Activated naive CD8-positive, alpha-beta T cell treated with anti-CD3 and anti-CD28 coated beads, Interleukin-2, amount 50 U/mL, for 24 hours (primary cell): Measurements from ENCODE around the gene S1PR3.

Experiments
- ATAC-seq: fragments of 150-1000 bp; cut with Tn5 transposase; one replicate; pipeline ENCODE4 v1.10.0; 2021
- DNase-seq: peaks from one replicate; pipeline ENCODE4 v3.0.0; 2021
- H3K27ac Mint-ChIP-seq: one replicate; pipeline ENCODE4 v1.8.0; 2021; ENCODE audit warnings: mild to moderate bottlenecking, mixed read lengths
- H3K27me3 Mint-ChIP-seq: one replicate; pipeline ENCODE4 v1.8.0; 2021; ENCODE audit warnings: mixed read lengths
- H3K36me3 Mint-ChIP-seq: one replicate; pipeline ENCODE4 v1.8.0; 2021; ENCODE audit warnings: low read depth, mixed read lengths
- H3K4me1 Mint-ChIP-seq: one replicate; pipeline ENCODE4 v1.8.0; 2021; ENCODE audit warnings: mixed read lengths
- H3K4me3 Mint-ChIP-seq: one replicate; pipeline ENCODE4 v1.8.0; 2021; ENCODE audit warnings: mild to moderate bottlenecking, moderate library complexity, mixed read lengths
- H3K9me3 Mint-ChIP-seq: one replicate; pipeline ENCODE4 v1.8.0; 2021; ENCODE audit warnings: mixed read lengths

Gene S1PR3

DNA sequence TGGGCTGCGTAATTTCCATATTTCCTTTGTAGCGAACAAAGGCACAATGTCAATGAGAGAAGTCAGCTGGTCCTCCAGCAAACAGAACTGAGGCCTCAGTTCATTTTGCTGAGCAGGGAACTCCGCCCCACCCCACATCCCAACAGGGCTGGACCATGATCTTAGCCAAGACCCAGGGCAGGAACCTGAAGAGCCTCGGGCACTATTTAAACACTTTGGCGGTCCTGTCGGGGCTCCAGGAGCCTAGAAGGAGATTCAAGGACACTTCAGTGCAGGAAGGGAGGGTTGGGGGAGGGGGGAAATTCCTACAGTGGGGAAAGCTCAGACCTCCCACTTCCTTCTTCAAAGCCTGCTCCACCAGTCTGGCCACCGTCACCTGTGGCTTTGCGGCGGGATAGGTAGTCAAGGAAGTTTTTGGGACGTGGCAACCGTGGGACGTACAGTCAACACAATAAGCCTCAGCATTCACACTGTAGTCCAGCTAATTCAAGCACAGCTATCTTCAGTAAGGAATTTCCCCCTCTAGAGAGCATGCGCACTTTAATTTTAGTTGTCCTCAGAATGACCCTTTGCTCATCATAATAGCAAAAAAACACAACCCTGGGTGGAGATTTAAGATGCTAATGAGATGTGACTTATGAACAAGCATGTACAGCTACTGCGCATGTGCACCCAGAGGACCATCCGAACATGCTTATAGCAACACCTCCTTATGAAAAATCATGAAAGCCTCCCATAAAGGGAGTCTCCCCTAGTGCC, 30.9 kb downstream of the S1PR3 start:
- Mint-ChIP-seq H3K9me3 (no peaks in the 10 kb centered on the region), H3K36me3 (no peaks in the 10 kb centered on the region), H3K4me1 (no peaks in the 10 kb centered on the region), H3K27ac (no peak overlapping the region), H3K27me3 (peaks cover 13% of the 10 kb centered on the region), H3K4me3 (no peak overlapping the region)
- ATAC-seq (no peak), DNase-seq (no peak)

DNA sequence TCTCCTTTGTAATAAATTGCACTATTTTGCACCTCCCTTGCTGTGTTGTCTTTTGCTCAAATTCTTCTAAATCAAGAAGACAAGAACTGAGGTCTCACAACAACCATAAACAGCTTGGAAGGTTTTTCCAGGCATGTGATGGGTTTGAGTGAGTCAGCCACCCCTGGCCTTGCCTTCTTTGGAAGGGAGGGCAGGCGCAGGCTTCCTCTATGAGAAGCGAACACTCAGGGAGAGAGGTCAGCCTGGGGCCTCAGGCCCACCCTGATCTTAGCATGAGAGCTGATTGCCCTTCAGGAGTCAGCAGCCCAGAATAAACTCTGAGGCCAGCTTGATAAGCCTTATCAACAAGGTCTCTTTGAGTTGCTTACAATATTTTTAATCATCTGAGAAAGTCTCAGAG, 31.6 kb downstream of the S1PR3 start:
- no peaks in the 10 kb centered on the region for H3K9me3 Mint-ChIP-seq
- no peak for DNase-seq
- no peak for ATAC-seq
- H3K27me3 Mint-ChIP-seq, result peaks cover 10% of the 10 kb centered on the region
- no peaks in the 10 kb centered on the region for H3K4me1 Mint-ChIP-seq
- no peak overlapping the region for H3K4me3 Mint-ChIP-seq
- no peak overlapping the region for H3K27ac Mint-ChIP-seq
- H3K36me3 Mint-ChIP-seq, result no peaks in the 10 kb centered on the region

DNA sequence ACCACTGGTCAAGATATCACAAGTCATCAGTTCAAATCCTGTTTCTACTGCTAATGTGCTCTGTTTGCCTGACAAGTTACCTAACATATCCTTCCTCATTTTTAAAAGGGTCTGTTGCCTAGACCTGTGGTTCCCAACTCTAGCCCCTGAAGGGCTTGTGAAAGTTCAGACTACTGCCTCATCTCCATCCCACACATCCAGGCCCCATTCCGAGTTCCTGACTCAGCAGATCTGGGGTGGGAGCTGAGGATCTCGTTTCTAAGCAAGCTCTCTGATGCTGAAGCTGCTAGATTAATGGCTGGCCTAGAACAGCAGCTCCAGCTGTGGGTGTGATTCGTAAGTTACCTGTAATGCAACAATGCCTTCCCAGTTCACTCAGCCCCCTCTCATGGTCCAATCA, 32.5 kb downstream of the S1PR3 start:
- Mint-ChIP-seq H3K36me3 (no peaks in the 10 kb centered on the region), H3K27me3 (peaks cover 10% of the 10 kb centered on the region), H3K9me3 (no peaks in the 10 kb centered on the region), H3K4me3 (no peak overlapping the region), H3K27ac (no peak overlapping the region), H3K4me1 (no peaks in the 10 kb centered on the region)
- DNase-seq (no peak), ATAC-seq (no peak)

DNA sequence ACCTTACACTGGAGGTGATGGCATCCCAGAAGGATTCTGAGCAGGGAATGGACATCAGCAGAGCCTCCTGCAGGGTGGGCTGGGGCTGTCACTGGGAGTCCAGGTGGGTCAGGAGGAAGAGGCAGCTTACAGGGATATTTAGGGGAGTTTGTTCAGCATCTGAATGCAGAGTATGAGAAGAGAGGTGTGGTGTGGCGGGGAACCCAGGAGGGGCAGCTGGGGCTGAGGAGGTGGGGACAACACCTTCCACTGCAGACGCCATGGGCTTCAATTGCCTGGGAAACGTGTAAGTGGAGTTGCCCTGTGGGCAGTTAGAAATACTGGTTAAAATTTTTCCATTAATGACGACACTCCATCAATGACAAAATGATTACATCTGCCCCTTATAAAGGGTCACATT, 33.5 kb downstream of the S1PR3 start:
- Mint-ChIP-seq H3K27ac (no peak overlapping the region), H3K4me3 (no peak overlapping the region), H3K36me3 (no peaks in the 10 kb centered on the region), H3K4me1 (no peaks in the 10 kb centered on the region), H3K27me3 (peaks cover 13% of the 10 kb centered on the region), H3K9me3 (peaks cover 5% of the 10 kb centered on the region)
- DNase-seq, result no peak
- no peak for ATAC-seq

DNA sequence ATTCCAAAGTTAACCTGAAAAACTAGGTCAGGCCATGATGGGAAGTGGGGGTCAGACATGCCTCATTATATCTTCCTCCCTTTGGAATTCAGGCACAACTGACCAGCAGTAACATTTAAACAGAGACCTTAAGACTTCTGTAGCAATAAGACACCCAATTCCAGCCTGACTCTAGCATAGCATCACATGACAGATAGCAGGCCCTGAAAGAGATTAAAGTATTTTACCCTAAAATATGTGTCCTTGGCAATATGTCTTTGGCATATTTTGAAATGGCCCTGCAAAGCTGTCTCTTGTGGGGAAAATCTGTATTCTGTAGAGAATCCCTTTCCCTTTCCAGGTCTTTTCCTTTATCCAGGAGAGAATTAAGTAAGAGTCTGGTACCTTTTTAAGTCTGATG, 34.3 kb downstream of the S1PR3 start:
- H3K27ac Mint-ChIP-seq, result no peak overlapping the region
- DNase-seq (no peak), ATAC-seq (no peak)
- peaks cover 14% of the 10 kb centered on the region for H3K9me3 Mint-ChIP-seq
- H3K36me3 Mint-ChIP-seq, result no peaks in the 10 kb centered on the region
- H3K27me3 Mint-ChIP-seq, result peaks cover 13% of the 10 kb centered on the region
- no peaks in the 10 kb centered on the region for H3K4me1 Mint-ChIP-seq
- no peak overlapping the region for H3K4me3 Mint-ChIP-seq

DNA sequence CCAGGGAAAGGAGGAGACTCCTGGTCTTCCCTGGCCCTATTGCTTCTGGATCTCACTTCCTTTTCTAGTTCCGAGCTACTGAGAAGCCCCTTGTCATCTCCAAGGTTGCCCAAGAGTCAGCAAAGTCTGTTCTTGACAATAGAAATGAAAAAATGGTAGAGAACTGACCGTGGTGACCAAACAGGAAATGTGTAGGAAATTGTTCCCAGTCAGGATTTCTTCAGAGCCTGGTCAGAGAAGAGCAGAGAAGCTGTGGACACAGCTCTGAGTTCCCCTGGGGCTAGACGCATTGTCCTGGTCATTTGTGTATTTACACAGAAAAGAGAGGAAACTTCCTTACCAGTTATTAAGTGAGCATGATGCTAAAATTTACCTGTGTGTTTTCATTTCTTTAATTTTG, 35.6 kb downstream of the S1PR3 start:
- DNase-seq, result no peak
- Mint-ChIP-seq H3K9me3 (peaks cover 17% of the 10 kb centered on the region), H3K27me3 (peaks cover 13% of the 10 kb centered on the region), H3K36me3 (no peaks in the 10 kb centered on the region), H3K27ac (no peak overlapping the region), H3K4me3 (no peak overlapping the region), H3K4me1 (no peaks in the 10 kb centered on the region)
- ATAC-seq, result no peak

DNA sequence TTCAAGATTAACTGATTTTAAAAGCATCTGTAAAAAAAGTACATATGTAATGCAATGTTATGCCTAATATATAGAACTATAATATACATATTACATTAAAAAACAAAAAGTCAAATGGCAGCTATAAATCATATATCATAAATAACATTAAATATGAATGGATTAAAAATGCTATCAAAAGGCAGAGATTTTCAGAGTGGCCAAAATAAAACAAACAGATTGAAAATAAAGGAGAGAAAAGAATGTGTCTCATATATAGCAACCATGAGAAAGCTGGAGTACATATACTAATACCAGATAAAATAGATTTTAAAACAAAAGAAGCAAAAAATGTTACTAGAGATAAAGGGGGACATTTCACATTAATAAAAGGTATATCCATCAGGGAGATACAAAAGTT, 38.5 kb downstream of the S1PR3 start:
- Mint-ChIP-seq H3K4me1 (no peaks in the 10 kb centered on the region), H3K27ac (no peak overlapping the region)

DNA sequence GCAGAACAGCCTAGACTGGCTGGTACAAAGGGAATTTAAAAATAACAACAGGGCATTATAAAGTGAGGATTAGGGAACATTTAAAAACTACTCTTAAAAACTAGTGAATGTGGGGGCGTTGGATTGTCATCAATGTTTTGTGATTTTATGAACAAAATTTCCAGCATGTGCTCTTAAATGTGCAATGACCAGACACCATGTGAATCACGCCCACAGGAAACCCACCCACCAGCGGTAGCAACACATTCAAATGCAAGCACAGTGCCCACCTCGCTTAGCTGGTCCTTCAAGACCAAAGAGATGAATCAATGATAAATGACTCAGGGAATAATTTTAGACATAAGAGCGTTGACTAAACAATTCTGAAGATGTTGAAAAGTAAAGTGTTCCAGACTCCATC, 40.9 kb downstream of the S1PR3 start:
- Mint-ChIP-seq H3K9me3 (peaks cover 17% of the 10 kb centered on the region), H3K4me3 (no peak overlapping the region), H3K4me1 (no peaks in the 10 kb centered on the region), H3K27me3 (peaks cover 40% of the 10 kb centered on the region), H3K36me3 (no peaks in the 10 kb centered on the region), H3K27ac (no peak overlapping the region)
- ATAC-seq (no peak), DNase-seq (no peak)

More for the DNA sequence above, 38.5 kb downstream of the S1PR3 start:
- no peak for DNase-seq
- H3K27me3 Mint-ChIP-seq, result peaks cover 31% of the 10 kb centered on the region
- H3K36me3 Mint-ChIP-seq, result no peaks in the 10 kb centered on the region
- no peak for ATAC-seq
- H3K9me3 Mint-ChIP-seq, result peaks cover 17% of the 10 kb centered on the region
- H3K4me3 Mint-ChIP-seq, result no peak overlapping the region

DNA sequence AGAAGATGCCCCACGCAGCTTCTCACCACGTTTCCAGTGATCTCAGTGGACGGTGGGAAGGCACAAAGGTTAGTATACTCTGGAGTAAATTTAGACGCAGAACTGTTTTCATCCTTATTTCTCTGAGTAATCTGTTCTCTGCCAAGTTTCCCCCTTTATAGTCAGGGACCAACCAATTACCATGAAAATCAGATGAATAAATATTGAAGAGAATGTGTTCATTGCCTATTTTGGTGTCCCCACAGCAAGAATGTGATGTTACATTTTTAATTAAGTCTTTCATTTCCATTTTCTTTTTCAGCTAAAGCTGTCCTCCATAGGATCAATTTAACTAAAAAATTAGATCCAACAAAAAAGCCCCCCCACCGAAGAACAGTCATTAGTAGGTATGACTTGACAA, 41.4 kb downstream of the S1PR3 start:
- Mint-ChIP-seq H3K27me3 (peaks cover 42% of the 10 kb centered on the region), H3K4me1 (no peaks in the 10 kb centered on the region), H3K9me3 (peaks cover 17% of the 10 kb centered on the region), H3K4me3 (no peak overlapping the region), H3K27ac (no peak overlapping the region), H3K36me3 (no peaks in the 10 kb centered on the region)
- DNase-seq (no peak), ATAC-seq (no peak)

DNA sequence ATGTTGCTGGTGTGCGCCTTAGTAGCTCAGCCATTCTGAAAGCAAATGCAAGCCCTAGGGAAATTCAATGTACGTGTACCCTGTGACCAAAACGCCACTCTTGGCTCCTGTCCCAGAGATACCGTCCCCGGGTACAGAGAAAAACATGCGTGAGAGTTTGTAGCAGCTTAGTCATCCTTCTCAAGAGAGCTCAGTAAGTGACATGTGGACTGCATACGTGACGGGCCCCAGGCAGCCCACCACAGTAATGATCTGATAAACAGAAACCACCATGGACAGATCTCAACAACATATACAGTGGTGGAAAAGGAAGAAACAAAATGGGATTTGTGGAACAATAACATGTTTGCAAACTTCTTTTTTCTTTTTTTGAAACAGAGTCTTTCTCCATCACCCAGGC, 45.1 kb downstream of the S1PR3 start:
- Mint-ChIP-seq H3K27me3 (peaks cover 33% of the 10 kb centered on the region), H3K27ac (no peak overlapping the region), H3K4me3 (no peak overlapping the region), H3K9me3 (no peaks in the 10 kb centered on the region), H3K4me1 (no peaks in the 10 kb centered on the region), H3K36me3 (no peaks in the 10 kb centered on the region)
- DNase-seq, result no peak
- no peak for ATAC-seq

DNA sequence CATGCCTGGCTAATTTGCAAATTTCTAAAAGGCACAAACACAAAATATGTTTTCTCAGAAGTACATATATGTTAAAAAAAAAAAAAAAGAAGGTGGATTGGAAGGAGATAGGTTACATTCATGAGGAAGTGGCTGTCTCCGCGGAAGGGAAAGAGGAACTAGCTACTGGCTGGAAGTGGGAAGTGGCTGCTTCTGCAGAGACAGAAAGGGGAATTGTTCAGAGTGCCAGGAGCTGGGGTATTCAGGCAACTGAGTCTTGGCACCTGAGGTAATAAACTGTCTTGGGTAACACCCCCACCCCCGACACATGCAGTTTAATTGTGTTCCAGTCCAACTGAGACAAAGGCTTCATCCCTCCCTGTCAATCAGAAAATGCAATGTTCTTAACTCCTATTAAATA, 45.6 kb downstream of the S1PR3 start:
- H3K9me3 Mint-ChIP-seq, result no peaks in the 10 kb centered on the region
- no peak overlapping the region for H3K27ac Mint-ChIP-seq
- ATAC-seq (no peak), DNase-seq (no peak)
- no peaks in the 10 kb centered on the region for H3K4me1 Mint-ChIP-seq
- H3K36me3 Mint-ChIP-seq, result no peaks in the 10 kb centered on the region
- no peak overlapping the region for H3K4me3 Mint-ChIP-seq
- peaks cover 33% of the 10 kb centered on the region for H3K27me3 Mint-ChIP-seq

DNA sequence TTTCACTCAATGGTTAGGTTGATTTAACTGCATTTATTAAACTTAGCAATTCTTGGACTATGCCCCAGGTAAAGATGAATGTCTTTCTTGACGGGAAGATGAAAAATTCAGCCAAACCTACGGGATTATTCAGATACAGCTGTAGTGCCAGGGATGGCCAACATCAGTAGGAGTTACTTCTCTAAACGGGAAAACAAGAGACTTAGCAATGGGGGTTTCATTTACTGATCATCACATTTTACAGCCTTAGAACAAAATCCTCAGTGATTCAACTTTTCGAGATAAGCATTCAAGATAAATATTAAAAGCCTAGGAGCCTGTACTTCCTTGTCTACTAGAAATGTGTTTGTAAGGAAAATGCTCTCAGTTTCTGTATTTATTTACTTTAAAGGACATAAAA, 46.1 kb downstream of the S1PR3 start:
- DNase-seq (no peak), ATAC-seq (no peak)
- H3K36me3 Mint-ChIP-seq, result no peaks in the 10 kb centered on the region
- peaks cover 33% of the 10 kb centered on the region for H3K27me3 Mint-ChIP-seq
- H3K9me3 Mint-ChIP-seq, result no peaks in the 10 kb centered on the region
- no peak overlapping the region for H3K27ac Mint-ChIP-seq
- no peak overlapping the region for H3K4me3 Mint-ChIP-seq
- no peaks in the 10 kb centered on the region for H3K4me1 Mint-ChIP-seq

DNA sequence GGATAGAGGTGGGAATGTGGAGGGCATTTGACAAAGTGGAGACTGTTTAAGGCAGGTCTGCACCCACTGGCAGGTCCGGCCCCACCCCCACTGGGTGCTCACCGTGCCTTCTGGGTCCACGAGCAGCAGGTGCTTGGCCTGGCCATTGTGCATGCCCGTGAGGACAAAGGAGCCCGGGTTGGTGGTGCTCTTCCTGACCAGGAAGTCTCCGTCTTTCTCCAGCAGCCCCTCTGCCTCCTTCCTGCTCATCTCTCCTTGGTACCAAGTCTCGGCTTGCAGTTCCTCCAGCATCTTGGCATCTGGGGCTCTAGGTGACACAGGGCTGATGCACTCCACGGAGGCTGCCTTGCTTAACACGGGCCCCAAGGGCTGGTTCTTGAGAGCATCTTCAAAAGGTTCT, 46.6 kb downstream of the S1PR3 start:
- DNase-seq (no peak), ATAC-seq (no peak)
- no peaks in the 10 kb centered on the region for H3K36me3 Mint-ChIP-seq
- no peaks in the 10 kb centered on the region for H3K9me3 Mint-ChIP-seq
- no peak overlapping the region for H3K4me3 Mint-ChIP-seq
- H3K4me1 Mint-ChIP-seq, result no peaks in the 10 kb centered on the region
- peaks cover 29% of the 10 kb centered on the region for H3K27me3 Mint-ChIP-seq
- no peak overlapping the region for H3K27ac Mint-ChIP-seq

DNA sequence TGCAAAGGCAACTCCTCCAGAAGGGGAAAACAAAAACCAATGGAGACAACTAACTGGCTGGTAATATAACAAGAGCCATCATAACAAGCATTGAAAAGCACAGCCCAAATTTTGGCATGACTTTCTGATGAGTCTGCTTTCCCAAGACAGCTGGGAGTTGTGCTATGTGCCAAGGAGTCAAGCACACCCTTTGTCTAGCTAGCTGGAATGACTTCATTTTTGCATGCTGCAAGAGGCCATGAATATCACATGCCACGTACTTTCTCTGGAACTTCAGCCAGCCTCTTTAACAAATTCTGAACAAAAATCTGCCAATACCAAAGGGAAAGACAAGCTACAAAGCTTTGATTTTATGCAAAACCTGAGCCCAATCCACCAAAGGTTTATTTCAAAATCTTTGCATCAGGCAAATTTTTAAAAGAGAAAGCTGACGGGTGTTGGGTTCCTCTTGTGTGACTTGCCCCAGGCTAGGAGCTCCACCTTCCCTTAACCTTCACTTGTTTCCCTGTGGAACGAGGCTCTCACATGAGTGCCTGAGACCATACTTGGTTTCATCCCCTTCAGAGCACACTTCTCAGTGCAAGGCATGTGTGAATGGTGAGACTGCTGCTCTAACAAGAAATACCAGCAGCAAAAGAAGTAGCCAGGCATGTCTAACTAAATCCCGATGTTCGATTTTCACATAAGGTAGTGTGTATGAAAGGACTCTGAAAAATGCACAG, 47.3 kb downstream of the S1PR3 start:
- Mint-ChIP-seq H3K4me3 (no peak overlapping the region), H3K9me3 (no peaks in the 10 kb centered on the region), H3K27me3 (peaks cover 29% of the 10 kb centered on the region), H3K4me1 (no peaks in the 10 kb centered on the region), H3K36me3 (no peaks in the 10 kb centered on the region), H3K27ac (no peak overlapping the region)
- DNase-seq (no peak), ATAC-seq (no peak)

DNA sequence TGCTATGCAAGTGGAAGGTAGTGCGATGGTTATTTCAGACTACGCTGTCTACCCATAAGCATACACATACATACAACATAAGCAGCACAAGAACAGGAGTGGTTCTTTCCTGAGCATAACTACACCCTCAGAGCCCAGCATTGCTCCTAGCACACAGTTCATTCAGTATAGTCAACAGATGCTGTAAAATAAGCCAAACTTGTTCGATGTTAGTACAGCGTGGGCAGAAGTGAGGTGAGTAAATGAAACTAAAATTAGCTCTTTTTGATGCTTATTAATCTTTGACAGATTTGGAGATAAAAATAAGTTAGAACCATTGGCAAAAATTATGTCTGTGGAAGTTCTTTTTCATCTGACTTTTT, 47.8 kb downstream of the S1PR3 start:
- Mint-ChIP-seq H3K27me3 (peaks cover 27% of the 10 kb centered on the region), H3K36me3 (no peaks in the 10 kb centered on the region), H3K4me3 (no peak overlapping the region), H3K9me3 (no peaks in the 10 kb centered on the region), H3K4me1 (no peaks in the 10 kb centered on the region), H3K27ac (no peak overlapping the region)
- DNase-seq (no peak), ATAC-seq (no peak)
